Measurements from ENCODE around the gene METTL24.
A peak's percentile ranks its signal among the peaks of the same experiment; 100 is the strongest.

METTL24 gene

DNA sequence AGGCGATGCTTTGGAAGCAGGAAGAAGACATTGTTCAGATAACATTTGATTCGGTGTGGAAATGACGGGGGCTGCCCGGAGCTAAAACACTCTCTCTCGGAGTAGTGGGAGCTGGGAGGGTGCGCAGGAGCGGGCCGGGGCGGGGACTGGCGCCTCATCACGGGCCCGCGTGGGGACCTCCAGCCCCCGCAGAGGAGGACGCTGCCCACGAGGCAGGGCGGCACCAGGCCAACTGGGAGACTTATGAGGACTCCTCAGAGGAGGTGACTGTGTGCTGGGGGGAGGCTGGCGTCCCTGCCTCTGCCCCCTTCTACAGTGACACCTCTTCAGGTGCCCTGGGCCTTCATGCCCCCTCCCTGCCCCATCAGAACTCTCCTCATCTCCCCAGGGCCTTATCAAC lies 42.1 kb upstream of the METTL24 start:
- no peak overlapping the region for H3K4me2 ChIP-seq (ENCODE audit: low read depth, low read length, poor library complexity, severe bottlenecking)
- no peak overlapping the region for H3K4me3 ChIP-seq (ENCODE audit: low read length, poor library complexity, severe bottlenecking)
- H3K9me3 ChIP-seq (ENCODE audit: insufficient read depth, low read depth, low read length): no peaks in the 10 kb centered on the region
- TF ChIP-seq EZH2phosphoT487 (IDR thresholded peaks at IDR 0.05; ENCODE audit: borderline replicate concordance): no peak
- TF ChIP-seq, protein P1, sequence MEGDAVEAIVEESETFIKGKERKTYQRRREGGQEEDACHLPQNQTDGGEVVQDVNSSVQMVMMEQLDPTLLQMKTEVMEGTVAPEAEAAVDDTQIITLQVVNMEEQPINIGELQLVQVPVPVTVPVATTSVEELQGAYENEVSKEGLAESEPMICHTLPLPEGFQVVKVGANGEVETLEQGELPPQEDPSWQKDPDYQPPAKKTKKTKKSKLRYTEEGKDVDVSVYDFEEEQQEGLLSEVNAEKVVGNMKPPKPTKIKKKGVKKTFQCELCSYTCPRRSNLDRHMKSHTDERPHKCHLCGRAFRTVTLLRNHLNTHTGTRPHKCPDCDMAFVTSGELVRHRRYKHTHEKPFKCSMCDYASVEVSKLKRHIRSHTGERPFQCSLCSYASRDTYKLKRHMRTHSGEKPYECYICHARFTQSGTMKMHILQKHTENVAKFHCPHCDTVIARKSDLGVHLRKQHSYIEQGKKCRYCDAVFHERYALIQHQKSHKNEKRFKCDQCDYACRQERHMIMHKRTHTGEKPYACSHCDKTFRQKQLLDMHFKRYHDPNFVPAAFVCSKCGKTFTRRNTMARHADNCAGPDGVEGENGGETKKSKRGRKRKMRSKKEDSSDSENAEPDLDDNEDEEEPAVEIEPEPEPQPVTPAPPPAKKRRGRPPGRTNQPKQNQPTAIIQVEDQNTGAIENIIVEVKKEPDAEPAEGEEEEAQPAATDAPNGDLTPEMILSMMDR (conservative IDR thresholded peaks at IDR 0.05; ENCODE audit: low read length): no peak
- H3F3A ChIP-seq (ENCODE audit: low read depth): no peaks in the 10 kb centered on the region
- H2AFZ ChIP-seq (ENCODE audit: low read length): no peak overlapping the region
- H3K36me3 ChIP-seq (ENCODE audit: insufficient read depth, low read length): no peaks in the 10 kb centered on the region
- no peaks in the 10 kb centered on the region for H4K20me1 ChIP-seq (ENCODE audit: insufficient read depth, low read length, poor library complexity, severe bottlenecking)
- H3K27me3 ChIP-seq (ENCODE audit: insufficient read depth, low read length, poor library complexity, severe bottlenecking): no peaks in the 10 kb centered on the region
- H3K79me2 ChIP-seq (ENCODE audit: insufficient read depth, low read length): no peaks in the 10 kb centered on the region
- H3K9me2 ChIP-seq (replicated peaks; ENCODE audit: low read depth, low read length): no peaks in the 10 kb centered on the region
- no peak overlapping the region for H3K9ac ChIP-seq (ENCODE audit: low read depth, low read length, poor library complexity, severe bottlenecking)
- H3K4me1 ChIP-seq (ENCODE audit: insufficient read depth, low read length, poor library complexity, severe bottlenecking): peaks cover 23% of the 10 kb centered on the region

DNA sequence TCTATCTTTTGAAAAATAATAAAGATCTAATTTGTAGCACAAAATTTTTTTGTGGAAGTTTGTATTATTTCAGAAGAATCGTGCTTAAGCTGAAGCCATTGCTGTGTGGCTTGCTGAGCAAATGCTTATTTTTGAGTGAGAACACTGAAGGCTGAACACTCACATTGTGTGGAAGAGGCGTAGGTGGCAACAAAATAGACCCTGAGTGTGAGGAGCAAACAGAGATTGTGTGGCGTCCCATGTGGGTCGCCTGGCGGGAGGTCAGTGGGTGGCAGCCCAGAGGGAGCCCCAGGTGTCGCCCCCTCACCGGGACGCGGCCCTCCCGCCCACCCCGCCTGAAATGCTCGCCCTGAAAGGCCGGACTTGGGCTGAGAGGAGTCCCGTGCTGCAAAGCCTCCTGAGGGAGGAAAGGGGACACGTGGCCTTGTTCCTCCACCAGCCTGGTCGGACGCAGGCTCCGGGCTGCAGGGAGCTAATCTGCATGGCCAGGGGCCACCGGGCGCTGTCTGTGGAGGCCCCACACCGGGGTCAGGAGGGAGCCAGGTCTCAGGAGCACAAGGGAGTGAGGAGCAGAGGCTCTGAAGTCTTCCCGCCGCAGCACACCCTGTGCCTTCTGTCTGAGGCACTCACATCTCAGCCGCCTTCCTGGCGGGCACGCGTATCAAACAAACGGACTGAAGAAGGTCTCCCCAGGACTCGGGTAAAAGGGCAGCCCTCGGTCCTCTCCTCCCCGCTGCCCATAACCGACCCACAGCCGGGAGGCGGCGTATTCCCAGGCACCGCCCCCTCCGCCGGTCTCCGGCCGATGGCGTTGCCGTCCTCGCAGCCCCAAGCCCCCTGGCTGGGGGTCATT lies 41.3 kb upstream of the METTL24 start:
- H3K4me1 ChIP-seq (ENCODE audit: insufficient read depth, low read length, poor library complexity, severe bottlenecking): peaks cover 23% of the 10 kb centered on the region
- H3F3A ChIP-seq (ENCODE audit: low read depth): no peaks in the 10 kb centered on the region
- H3K4me2 ChIP-seq (ENCODE audit: low read depth, low read length, poor library complexity, severe bottlenecking): peak overlapping the region; percentile 49
- H4K20me1 ChIP-seq (ENCODE audit: insufficient read depth, low read length, poor library complexity, severe bottlenecking): no peaks in the 10 kb centered on the region
- H3K9me2 ChIP-seq (replicated peaks; ENCODE audit: low read depth, low read length): no peaks in the 10 kb centered on the region
- H2AFZ ChIP-seq (ENCODE audit: low read length): no peak overlapping the region
- no peaks in the 10 kb centered on the region for H3K9me3 ChIP-seq (ENCODE audit: insufficient read depth, low read depth, low read length)
- peak overlapping the region; percentile 24 for H3K9ac ChIP-seq (ENCODE audit: low read depth, low read length, poor library complexity, severe bottlenecking)
- no peak for TF ChIP-seq EZH2phosphoT487 (IDR thresholded peaks at IDR 0.05; ENCODE audit: borderline replicate concordance)
- TF ChIP-seq, protein P1 (conservative IDR thresholded peaks at IDR 0.05; ENCODE audit: low read length): no peak
- no peaks in the 10 kb centered on the region for H3K79me2 ChIP-seq (ENCODE audit: insufficient read depth, low read length)
- H3K36me3 ChIP-seq (ENCODE audit: insufficient read depth, low read length): no peaks in the 10 kb centered on the region
- H3K4me3 ChIP-seq (ENCODE audit: low read length, poor library complexity, severe bottlenecking): peak overlapping the region; percentile 21
- H3K27me3 ChIP-seq (ENCODE audit: insufficient read depth, low read length, poor library complexity, severe bottlenecking): no peaks in the 10 kb centered on the region

DNA sequence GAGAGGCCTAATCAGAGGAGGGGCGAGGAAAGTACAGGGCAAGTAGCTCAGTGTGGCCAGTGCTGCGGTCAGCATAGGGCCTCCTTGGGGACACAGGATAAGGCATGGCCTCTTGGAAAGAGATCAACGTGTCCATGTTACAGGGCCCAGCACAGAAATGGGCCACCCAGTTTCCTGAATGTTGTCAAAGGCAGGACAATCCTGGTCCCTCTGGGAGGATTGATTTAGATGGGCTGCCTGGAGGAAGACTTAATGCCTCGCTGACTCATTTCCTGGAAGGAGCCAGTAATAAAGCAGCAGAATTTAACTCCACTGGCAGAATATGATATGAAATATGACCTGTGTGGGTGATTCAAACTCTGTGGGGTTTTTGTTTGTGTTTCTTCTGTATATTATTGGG lies 40.6 kb upstream of the METTL24 start:
- Histone ChIP-seq H3F3A (ENCODE audit: low read depth) (no peaks in the 10 kb centered on the region), H4K20me1 (ENCODE audit: insufficient read depth, low read length, poor library complexity, severe bottlenecking) (no peaks in the 10 kb centered on the region), H2AFZ (ENCODE audit: low read length) (no peak overlapping the region), H3K27me3 (ENCODE audit: insufficient read depth, low read length, poor library complexity, severe bottlenecking) (no peaks in the 10 kb centered on the region), H3K36me3 (ENCODE audit: insufficient read depth, low read length) (no peaks in the 10 kb centered on the region), H3K79me2 (ENCODE audit: insufficient read depth, low read length) (no peaks in the 10 kb centered on the region), H3K9ac (ENCODE audit: low read depth, low read length, poor library complexity, severe bottlenecking) (peak overlapping the region; percentile 24), H3K4me1 (ENCODE audit: insufficient read depth, low read length, poor library complexity, severe bottlenecking) (peaks cover 23% of the 10 kb centered on the region), H3K9me2 (replicated peaks; ENCODE audit: low read depth, low read length) (no peaks in the 10 kb centered on the region), H3K4me2 (ENCODE audit: low read depth, low read length, poor library complexity, severe bottlenecking) (peak overlapping the region; percentile 49), H3K9me3 (ENCODE audit: insufficient read depth, low read depth, low read length) (no peaks in the 10 kb centered on the region), H3K4me3 (ENCODE audit: low read length, poor library complexity, severe bottlenecking) (peak overlapping the region; percentile 21)
- TF ChIP-seq, protein P1 (conservative IDR thresholded peaks at IDR 0.05; ENCODE audit: low read length): no peak
- no peak for TF ChIP-seq EZH2phosphoT487 (IDR thresholded peaks at IDR 0.05; ENCODE audit: borderline replicate concordance)
